GM23248 (cell line): ENCODE measurements around the gene TPRG1L. TPM values are rescaled to one million over a fixed set of nuclear protein-coding genes. Genes with fewer than 3 reads are reported as not detected.

Experiments used
- DNase-seq: peaks from one replicate; pipeline ENCODE4 v3.0.0-alpha.2; 2015
- H2AFZ ChIP-seq: fragments of 200-600 bp; sonication (generic); 2 replicates; pipeline ENCODE4 v1.6.1; 2016; ENCODE audit warnings: antibody characterized with exemption
- H3F3A ChIP-seq: fragments of 200-600 bp; sonication (generic); 2 replicates; pipeline ENCODE4 v1.6.1; 2016; ENCODE audit warnings: mild to moderate bottlenecking, antibody characterized with exemption, mixed run types; ENCODE audit not compliant: insufficient read depth
- H3K27ac ChIP-seq: fragments of 200-600 bp; sonication (generic); 2 replicates; pipeline ENCODE4 v1.5.1; 2016; ENCODE audit warnings: mild to moderate bottlenecking
- H3K27me3 ChIP-seq: fragments of 200-600 bp; sonication (generic); replicated peaks from 2 replicates; pipeline ENCODE4 v1.6.1; 2016; ENCODE audit warnings: mild to moderate bottlenecking; ENCODE audit not compliant: insufficient read depth
- H3K36me3 ChIP-seq: fragments of 200-600 bp; sonication (generic); 2 replicates; pipeline ENCODE4 v1.6.1; 2016; ENCODE audit warnings: low read depth, mild to moderate bottlenecking
- H3K4me1 ChIP-seq: fragments of 200-600 bp; sonication (generic); 2 replicates; pipeline ENCODE4 v1.6.1; 2016; ENCODE audit warnings: mild to moderate bottlenecking; ENCODE audit not compliant: insufficient read depth
- H3K4me2 ChIP-seq: fragments of 200-600 bp; sonication (generic); one replicate; pipeline ENCODE4 v1.6.1; 2016; ENCODE audit warnings: mild to moderate bottlenecking; ENCODE audit not compliant: unreplicated experiment
- H3K4me3 ChIP-seq: fragments of 200-600 bp; sonication (generic); 2 replicates; pipeline ENCODE4 v1.5.1; 2016; ENCODE audit warnings: mild to moderate bottlenecking
- H3K79me2 ChIP-seq: fragments of 200-600 bp; sonication (generic); 2 replicates; pipeline ENCODE4 v1.6.1; 2016; ENCODE audit warnings: mild to moderate bottlenecking; ENCODE audit not compliant: insufficient read depth
- H3K9ac ChIP-seq: fragments of 200-600 bp; sonication (generic); 2 replicates; pipeline ENCODE4 v1.6.1; 2016; ENCODE audit warnings: mild to moderate bottlenecking
- H3K9me2 ChIP-seq: fragments of 200-600 bp; sonication (generic); 2 replicates; pipeline ENCODE4 v1.6.1; 2016; ENCODE audit warnings: mixed run types, mild to moderate bottlenecking, moderate library complexity; ENCODE audit not compliant: insufficient read depth
- H3K9me3 ChIP-seq: fragments of 200-600 bp; sonication (generic); one replicate; pipeline ENCODE4 v1.6.1; 2017; ENCODE audit warnings: low read depth
- H4K20me1 ChIP-seq: fragments of 200-600 bp; sonication (generic); 2 replicates; pipeline ENCODE4 v1.6.0; 2016; ENCODE audit not compliant: insufficient read depth
- EZH2 ChIP-seq: fragments of 200-600 bp; sonication (generic); IDR thresholded peaks from 2 replicates; pipeline ENCODE4 v1.6.1; 2018; ENCODE audit warnings: antibody characterized with exemption, mild to moderate bottlenecking; ENCODE audit not compliant: insufficient read depth, poor library complexity, severe bottlenecking
- EZH2phosphoT487 ChIP-seq: fragments of 200-600 bp; sonication (generic); IDR thresholded peaks from 2 replicates; pipeline ENCODE4 v1.6.1; 2018; ENCODE audit warnings: antibody characterized with exemption, moderate library complexity, mild to moderate bottlenecking, low read depth; ENCODE audit not compliant: insufficient read depth
- WGBS, 2 experiments: methylation state at CpG; one replicate each; pipeline ENCODE4 v1.1.6; 2015 to 2017; ENCODE audit warnings: low lambda C conversion rate in 2 of 2, low coverage in 1 of 2; ENCODE audit errors: missing lambda C conversion rate in 2 of 2; 5-methylcytosine and 5-hydroxymethylcytosine counted together
- in situ Hi-C: fragments of 300-500 bp; cut with MboI; formaldehyde crosslinking; loops from 2 replicates; pipeline ENCODE4 v1.15.0; 2020
- polyA plus RNA-seq: library from polyadenylated mRNA; unstranded; fragments of >200 nt; fragmentation: Nextera tagmentation; extraction: Ambion mirVana; gene quantifications from 2 replicates; pipeline ENCODE4 v1.2.1, GENCODE V29; 2016
- total RNA-seq: library from RNA; depleted of rRNA; stranded (reverse); fragments of >200 nt; shearing (Covaris generic); gene quantifications from 2 replicates; pipeline ENCODE4 v1.2.3, GENCODE V29; 2014; rRNA removed

Gene TPRG1L
- total and polyA plus RNA-seq, 2 experiments from 2014 or later: 30.7 to 30.9 TPM

- in situ Hi-C loops: no loop called here
These were observed 54.3 kb downstream of the TPRG1L start for GRCh38 chr1:3679098-3679555.

More at GRCh38 chr1:3679098-3679555, 54.3 kb downstream of the TPRG1L start:
- Histone ChIP-seq H2AFZ (no peak overlapping the region), H3K9me2 (no peaks in the 10 kb centered on the region), H3K4me1 (no peaks in the 10 kb centered on the region), H3K4me2 (no peak overlapping the region), H3K36me3 (no peaks in the 10 kb centered on the region), H3K27ac (no peak overlapping the region), H3K9ac (no peak overlapping the region), H3K9me3 (no peaks in the 10 kb centered on the region), H3K79me2 (no peaks in the 10 kb centered on the region), H3K4me3 (no peak overlapping the region), H3F3A (no peaks in the 10 kb centered on the region), H4K20me1 (no peaks in the 10 kb centered on the region), H3K27me3 (peaks cover 9% of the 10 kb centered on the region; the same call in 1 of the 2 replicates)
- DNase-seq: no peak
- WGBS, 2 experiments: 81 to 90% methylated on average over 10 to 18 of the region's 18 CpGs
- TF ChIP-seq EZH2 (no peak), EZH2phosphoT487 (no peak)

Other genes starting within 250 kb of the TPRG1L start
- gene ARHGEF16, start 170.3 kb upstream of the TPRG1L start, total RNA-seq: not detected in 2 replicates
- gene ARHGEF16, start 170.3 kb upstream of the TPRG1L start, polyA plus RNA-seq: not detected in 2 replicates
- 108 and 129 TPM in 2 replicates for gene MEGF6, start 13.5 kb upstream of the TPRG1L start, total RNA-seq
- gene MEGF6, start 13.5 kb upstream of the TPRG1L start, polyA plus RNA-seq: 37.9 and 39.3 TPM in 2 replicates
- gene WRAP73, start 25.1 kb downstream of the TPRG1L start, total RNA-seq: 15.7 and 16.9 TPM in 2 replicates
- gene WRAP73, start 25.1 kb downstream of the TPRG1L start, polyA plus RNA-seq: 16.3 and 20.2 TPM in 2 replicates
- not detected in 2 replicates for gene TP73, start 27.5 kb downstream of the TPRG1L start, total RNA-seq
- gene TP73, start 27.5 kb downstream of the TPRG1L start, polyA plus RNA-seq: 0.08 TPM in 1 of 2 replicates, not detected in the other
- not detected in 2 replicates for gene CCDC27, start 127.4 kb downstream of the TPRG1L start, total RNA-seq
- gene CCDC27, start 127.4 kb downstream of the TPRG1L start, polyA plus RNA-seq: not detected in 2 replicates
- not detected in 2 replicates for gene SMIM1, start 147.7 kb downstream of the TPRG1L start, total RNA-seq
- gene SMIM1, start 147.7 kb downstream of the TPRG1L start, polyA plus RNA-seq: not detected in 2 replicates
- gene LRRC47, start 171.5 kb downstream of the TPRG1L start, total RNA-seq: 32.2 and 41.9 TPM in 2 replicates
- 15.1 and 17.8 TPM in 2 replicates for gene LRRC47, start 171.5 kb downstream of the TPRG1L start, polyA plus RNA-seq
- 12.3 and 14.8 TPM in 2 replicates for gene CEP104, start 232.2 kb downstream of the TPRG1L start, total RNA-seq
- 24.7 and 29.8 TPM in 2 replicates for gene CEP104, start 232.2 kb downstream of the TPRG1L start, polyA plus RNA-seq
- 6.4 and 18.3 TPM in 2 replicates for gene DFFB, start 232.5 kb downstream of the TPRG1L start, total RNA-seq
- gene DFFB, start 232.5 kb downstream of the TPRG1L start, polyA plus RNA-seq: 2.4 and 3.2 TPM in 2 replicates